Measurements from ENCODE around the gene ZNF804B. TPM values are rescaled to one million over a fixed set of nuclear protein-coding genes. Genes with fewer than 3 reads are reported as not detected.

ZNF804B gene
- total and polyA plus RNA-seq, 9 of the 15 experiments (the other 6 are each of a cell fraction or from before 2014, with no cell fraction given), result 0.04 to 0.22 (median 0.09) TPM; not detected in 6

DNA sequence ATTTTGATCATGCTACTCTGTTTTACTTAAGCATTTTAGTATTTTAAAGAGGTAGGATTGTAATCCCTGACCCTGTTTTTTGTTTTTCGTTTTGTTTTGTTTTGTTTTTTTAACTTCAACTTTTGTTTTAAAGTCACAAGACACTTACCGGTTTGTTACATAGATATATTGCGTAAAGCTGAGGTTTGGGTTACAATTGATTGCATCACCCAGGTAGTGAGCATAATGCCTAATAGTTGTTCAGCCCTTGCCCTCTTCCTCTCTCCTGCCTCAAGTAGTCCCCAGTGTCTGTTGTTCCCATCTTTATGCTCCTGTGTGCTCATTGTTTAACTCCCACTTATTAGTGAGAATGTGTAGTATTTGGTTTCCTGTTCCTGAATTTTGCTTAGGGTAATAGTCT, 129.2 kb downstream of the ZNF804B start (continued):
- TF ChIP-seq IRF9 (tag; IDR thresholded peaks at IDR 0.05) (peak; percentile 92), CEBPG (CRISPR knock-in tag; IDR thresholded peaks at IDR 0.05) (peak; percentile 67; the same call in 1 of the 2 replicates), CEBPG (tag; conservative IDR thresholded peaks at IDR 0.05 in 1 of 2, IDR thresholded peaks at IDR 0.05 in 1 of 2) (peak; percentile 92 to 94)

DNA sequence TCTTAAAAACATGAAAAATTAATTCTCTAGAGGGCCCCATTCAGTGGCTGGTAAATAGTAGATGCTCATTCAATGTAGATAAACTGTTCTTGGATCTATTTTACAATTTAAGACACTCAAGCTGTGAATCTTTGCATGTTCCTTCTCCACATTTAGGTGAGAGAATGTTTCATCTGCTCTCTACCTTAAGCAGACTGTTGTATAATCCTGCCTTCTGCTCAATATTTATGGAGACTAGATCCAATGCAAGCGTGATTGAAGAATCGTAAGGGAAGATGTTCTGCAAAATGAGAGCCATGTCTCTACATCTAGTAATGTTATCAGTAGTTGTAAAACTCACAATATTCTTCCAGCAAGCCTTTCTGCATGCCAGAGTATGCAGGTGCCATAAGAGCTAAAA, 151.0 kb downstream of the ZNF804B start:
- no TSS peak for BruUV-seq (replicated peaks)
- CTCF ChIA-PET (ENCODE audit: low intra/inter-chr PET ratio), result no interaction called here

More for the DNA sequence above, 151.0 kb downstream of the ZNF804B start:
- no peak overlapping the region for H2AFZ ChIP-seq (ENCODE audit: low read depth, low read length)
- H3K79me2 ChIP-seq (ENCODE audit: control insufficient read depth, insufficient read depth, low read length), result no peaks in the 10 kb centered on the region
- intact Hi-C loops (cut with micrococcal nuclease) (no loop called here), in situ Hi-C loops (cut with MboI) (no loop called here)
- FAIRE-seq (no peak), DNase-seq (ENCODE audit: extremely low read depth in 1 of 4, low spot score in 3 of 4) (no peak), ATAC-seq (no peak)
- H3K9me1 ChIP-seq (ENCODE audit: control insufficient read depth, insufficient read depth, low read length), result no peaks in the 10 kb centered on the region
- TF ChIP-seq EHMT2 (IDR thresholded peaks at IDR 0.05) (no peak), CEBPG (CRISPR knock-in tag; IDR thresholded peaks at IDR 0.05) (no peak), CEBPG (tag; conservative IDR thresholded peaks at IDR 0.05 in 1 of 2, IDR thresholded peaks at IDR 0.05 in 1 of 2) (no peak), NCOR1 (IDR thresholded peaks at IDR 0.05) (no peak)
- TF ChIP-seq, protein P1, sequence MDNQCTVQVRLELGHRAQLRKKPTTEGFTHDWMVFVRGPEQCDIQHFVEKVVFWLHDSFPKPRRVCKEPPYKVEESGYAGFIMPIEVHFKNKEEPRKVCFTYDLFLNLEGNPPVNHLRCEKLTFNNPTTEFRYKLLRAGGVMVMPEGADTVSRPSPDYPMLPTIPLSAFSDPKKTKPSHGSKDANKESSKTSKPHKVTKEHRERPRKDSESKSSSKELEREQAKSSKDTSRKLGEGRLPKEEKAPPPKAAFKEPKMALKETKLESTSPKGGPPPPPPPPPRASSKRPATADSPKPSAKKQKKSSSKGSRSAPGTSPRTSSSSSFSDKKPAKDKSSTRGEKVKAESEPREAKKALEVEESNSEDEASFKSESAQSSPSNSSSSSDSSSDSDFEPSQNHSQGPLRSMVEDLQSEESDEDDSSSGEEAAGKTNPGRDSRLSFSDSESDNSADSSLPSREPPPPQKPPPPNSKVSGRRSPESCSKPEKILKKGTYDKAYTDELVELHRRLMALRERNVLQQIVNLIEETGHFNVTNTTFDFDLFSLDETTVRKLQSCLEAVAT (IDR thresholded peaks at IDR 0.05), result no peak
- H3K4me1 ChIP-seq (replicated peaks in 1 of 2; ENCODE audit: control insufficient read depth in 2 of 2, insufficient read depth in 2 of 2, low read length in 2 of 2), result no peaks in the 10 kb centered on the region
- H4K20me1 ChIP-seq (replicated peaks; ENCODE audit: control insufficient read depth, insufficient read depth, low read length), result no peaks in the 10 kb centered on the region
- no peak overlapping the region for H3K4me3 ChIP-seq
- no peak overlapping the region for H3K9ac ChIP-seq (ENCODE audit: insufficient read depth in 1 of 2, low read depth in 2 of 2, low read length in 2 of 2)
- no peaks in the 10 kb centered on the region for H3K27me3 ChIP-seq (ENCODE audit: control insufficient read depth in 2 of 2, insufficient read depth in 2 of 2, low read length in 2 of 2)
- H3K27ac ChIP-seq (ENCODE audit: extremely low read depth, low read depth, low read length), result no peak overlapping the region
- H3K36me3 ChIP-seq (ENCODE audit: control insufficient read depth, insufficient read depth, low read length), result no peaks in the 10 kb centered on the region
- 2% methylated on average over 2 of the region's 2 CpGs for WGBS (ENCODE audit: insufficient coverage, low coverage, missing lambda C conversion rate)
- H3K9me3 ChIP-seq (replicated peaks; ENCODE audit: control insufficient read depth, insufficient read depth, low read depth, low read length), result no peaks in the 10 kb centered on the region
- POLR2A ChIA-PET, result no interaction called here
- no peak overlapping the region for H3K4me2 ChIP-seq (ENCODE audit: insufficient read depth, low read length)

Measured in K562 (cell line).